Measurements from ENCODE around the gene OVOL1. TPM values are rescaled to one million over a fixed set of nuclear protein-coding genes. Genes with fewer than 3 reads are reported as not detected.

OVOL1 gene
- total RNA-seq, 1 experiment from 2014 or later: not detected

GRCh38 chr11:65742353-65742752 lies 44.5 kb upstream of the OVOL1 start:
- no peaks in the 10 kb centered on the region for H3K9me3 ChIP-seq (ENCODE audit: low read depth, low read length, poor library complexity, severe bottlenecking)
- no peak for TF ChIP-seq EZH2 (IDR thresholded peaks at IDR 0.05; ENCODE audit: borderline replicate concordance, low read depth, low read length, poor library complexity, severe bottlenecking)
- no peak for TF ChIP-seq CTCF (conservative IDR thresholded peaks at IDR 0.05; ENCODE audit: low read depth, low read length)
- no peaks in the 10 kb centered on the region for H3K36me3 ChIP-seq (ENCODE audit: insufficient read depth, low read length, poor library complexity, severe bottlenecking)
- no peak overlapping the region for H3K4me3 ChIP-seq (ENCODE audit: low read depth, low read length, poor library complexity, severe bottlenecking)
- no peak for DNase-seq (ENCODE audit: low spot score)
- no TSS peak for BruUV-seq (replicated peaks)
- H3K27me3 ChIP-seq (replicated peaks; ENCODE audit: insufficient read depth, low read depth, low read length, poor library complexity): peaks cover 8% of the 10 kb centered on the region
- H3K27ac ChIP-seq (ENCODE audit: low read depth, low read length, poor library complexity, severe bottlenecking): no peak overlapping the region
- intact Hi-C loops (cut with micrococcal nuclease; ENCODE audit: unreplicated experiment): no loop called here
- ChIA-PET CTCF (no interaction called here), POLR2A (ENCODE audit: low non-redundant PET) (no interaction called here)
- H3K4me1 ChIP-seq (ENCODE audit: insufficient read depth, low read length, poor library complexity, severe bottlenecking): no peaks in the 10 kb centered on the region

GRCh38 chr11:65743681-65744025 lies 43.2 kb upstream of the OVOL1 start:
- BruUV-seq (replicated peaks): no TSS peak
- ChIA-PET POLR2A (ENCODE audit: low non-redundant PET) (interaction anchor here (0.6 kb wide), 1 partner anchor 32 kb away, joined by 3 read pairs; the partner anchor contains the start of gene KAT5), CTCF (no interaction called here)
- no peaks in the 10 kb centered on the region for H3K36me3 ChIP-seq (ENCODE audit: insufficient read depth, low read length, poor library complexity, severe bottlenecking)
- intact Hi-C loops (cut with micrococcal nuclease; ENCODE audit: unreplicated experiment): no loop called here
- no peak overlapping the region for H3K27ac ChIP-seq (ENCODE audit: low read depth, low read length, poor library complexity, severe bottlenecking)
- H3K4me1 ChIP-seq (ENCODE audit: insufficient read depth, low read length, poor library complexity, severe bottlenecking): no peaks in the 10 kb centered on the region
- TF ChIP-seq CTCF (conservative IDR thresholded peaks at IDR 0.05; ENCODE audit: low read depth, low read length): no peak
- TF ChIP-seq EZH2 (IDR thresholded peaks at IDR 0.05; ENCODE audit: borderline replicate concordance, low read depth, low read length, poor library complexity, severe bottlenecking): no peak
- H3K9me3 ChIP-seq (ENCODE audit: low read depth, low read length, poor library complexity, severe bottlenecking): no peaks in the 10 kb centered on the region
- no peak for DNase-seq (ENCODE audit: low spot score)
- H3K4me3 ChIP-seq (ENCODE audit: low read depth, low read length, poor library complexity, severe bottlenecking): no peak overlapping the region
- peaks cover 12% of the 10 kb centered on the region for H3K27me3 ChIP-seq (replicated peaks; ENCODE audit: insufficient read depth, low read depth, low read length, poor library complexity)

- ChIA-PET CTCF (interaction anchor here (0.7 kb wide), 1 partner anchor 168 kb away, joined by 11 read pairs; no protein-coding TSS in a partner anchor), POLR2A (ENCODE audit: low non-redundant PET) (interaction anchor here (0.6 kb wide), 1 partner anchor 32 kb away, joined by 3 read pairs; the partner anchor contains the start of gene KAT5)
- Histone ChIP-seq H3K4me3 (ENCODE audit: low read depth, low read length, poor library complexity, severe bottlenecking) (no peak overlapping the region), H3K27me3 (replicated peaks; ENCODE audit: insufficient read depth, low read depth, low read length, poor library complexity) (peaks cover 12% of the 10 kb centered on the region), H3K27ac (ENCODE audit: low read depth, low read length, poor library complexity, severe bottlenecking) (no peak overlapping the region), H3K4me1 (ENCODE audit: insufficient read depth, low read length, poor library complexity, severe bottlenecking) (no peaks in the 10 kb centered on the region), H3K9me3 (ENCODE audit: low read depth, low read length, poor library complexity, severe bottlenecking) (no peaks in the 10 kb centered on the region), H3K36me3 (ENCODE audit: insufficient read depth, low read length, poor library complexity, severe bottlenecking) (no peaks in the 10 kb centered on the region)
- no TSS peak for BruUV-seq (replicated peaks)
- TF ChIP-seq EZH2 (IDR thresholded peaks at IDR 0.05; ENCODE audit: borderline replicate concordance, low read depth, low read length, poor library complexity, severe bottlenecking) (no peak), CTCF (conservative IDR thresholded peaks at IDR 0.05; ENCODE audit: low read depth, low read length) (peak; percentile 61)
- intact Hi-C loops (cut with micrococcal nuclease; ENCODE audit: unreplicated experiment): no loop called here
- DNase-seq (ENCODE audit: low spot score): peak; percentile 62
Measured at GRCh38 chr11:65744026-65744698, 42.7 kb upstream of the OVOL1 start.
